Right lobe of liver (tissue), 4 donors: ENCODE data around the gene EPGN.

Experiments
- CTCF ChIP-seq, 4 donors: fragments of 200-600 bp in 3 of 4; fragments of 450-650 bp in 1 of 4; IDR thresholded peaks; one replicate each; pipeline versions ENCODE4 v1.5.1 to v1.8.0; 2016 to 2022; ENCODE audit warnings: antibody characterized with exemption in 4 of 4, mild to moderate bottlenecking in 2 of 4
- POLR2A ChIP-seq: fragments of 450-650 bp; IDR thresholded peaks from one replicate; pipeline ENCODE4 v1.6.1; 2017; ENCODE audit warnings: antibody characterized with exemption, mild to moderate bottlenecking
- donor health status: DM: no; HTN: no; CAD: no.
- donor health status: DM: no; HTN: no; CAD: no.
- donor health status: DM: no; HTN: yes; CAD: no.

GRCh38 chr4:74329307-74329706 lies 21.0 kb downstream of the EPGN start:
- TF ChIP-seq CTCF (IDR thresholded peaks at IDR 0.05) (no peak), POLR2A (no peak)
